ENCODE results near the gene CYBA.
A peak's percentile ranks its signal among the peaks of the same experiment; 100 is the strongest.

CYBA gene

DNA sequence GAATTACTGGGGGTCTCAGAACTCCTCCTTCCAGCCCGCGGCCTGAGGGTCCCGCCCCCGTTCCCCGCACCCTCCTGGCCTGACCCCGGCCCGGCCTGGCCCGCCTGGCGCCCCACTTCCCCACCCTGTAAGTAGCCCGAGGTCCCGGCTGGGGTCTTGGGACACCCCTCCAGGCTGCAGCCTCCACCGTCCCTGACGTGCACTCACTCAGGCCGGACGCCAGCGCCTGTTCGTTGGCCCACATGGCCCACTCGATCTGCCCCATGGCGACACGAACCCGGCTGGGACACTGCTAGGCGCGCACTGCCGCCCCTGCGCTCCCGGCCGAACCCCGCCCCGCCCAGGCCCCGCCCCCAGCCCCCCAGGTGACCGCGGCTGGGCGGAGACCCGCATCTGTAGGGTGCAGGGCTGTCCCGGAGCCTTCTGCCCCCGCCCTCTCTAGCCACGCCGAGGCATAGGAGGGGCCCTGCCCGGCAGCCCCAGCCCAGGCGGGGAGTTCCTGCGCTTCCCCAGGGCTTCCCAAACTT is at the start of gene CYBA:
Gene CYBA, minus strand, starts transcription at position 305 of the 527 bp plus-strand sequence. Its CDS starts 40 bp downstream, at position 265.
- peak; percentile 92 for DNase-seq

DNA sequence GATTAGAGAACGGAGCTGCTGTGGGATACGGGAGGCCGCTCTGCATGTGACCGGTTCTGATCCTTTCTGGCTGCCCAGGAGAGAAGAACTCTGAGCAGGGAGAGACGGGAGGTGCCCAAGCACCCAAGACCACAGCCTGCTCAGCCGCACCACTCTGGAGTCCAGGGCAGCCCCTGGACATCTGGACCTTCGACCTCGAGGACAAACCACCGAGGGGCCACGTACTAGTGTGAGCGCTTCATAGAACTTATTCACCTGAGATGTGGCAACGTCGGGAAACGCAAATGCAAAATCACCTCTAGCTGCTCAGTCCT is 49.4 kb upstream of the CYBA start:
- no peak for DNase-seq

DNA sequence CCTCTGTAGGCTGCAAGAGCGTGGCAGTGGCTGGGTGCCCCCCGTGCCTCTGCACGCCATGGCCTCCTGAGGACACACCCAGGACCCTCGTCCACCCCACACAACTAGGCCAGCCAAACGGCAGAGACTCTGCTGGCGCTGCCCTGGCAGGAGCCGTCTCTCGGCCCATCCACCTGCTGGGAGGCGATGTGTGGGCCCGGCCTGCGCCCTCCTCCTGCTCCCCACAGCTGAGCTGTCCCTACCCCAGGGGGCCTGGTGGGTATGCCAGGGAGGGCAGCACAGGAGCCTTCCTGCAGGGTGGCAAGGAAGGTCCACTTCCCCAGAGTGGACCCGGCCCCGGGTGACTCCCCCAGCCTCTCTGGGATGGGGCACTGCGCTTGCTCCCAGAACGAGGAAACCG is 48.3 kb upstream of the CYBA start:
- no peak for DNase-seq

DNA sequence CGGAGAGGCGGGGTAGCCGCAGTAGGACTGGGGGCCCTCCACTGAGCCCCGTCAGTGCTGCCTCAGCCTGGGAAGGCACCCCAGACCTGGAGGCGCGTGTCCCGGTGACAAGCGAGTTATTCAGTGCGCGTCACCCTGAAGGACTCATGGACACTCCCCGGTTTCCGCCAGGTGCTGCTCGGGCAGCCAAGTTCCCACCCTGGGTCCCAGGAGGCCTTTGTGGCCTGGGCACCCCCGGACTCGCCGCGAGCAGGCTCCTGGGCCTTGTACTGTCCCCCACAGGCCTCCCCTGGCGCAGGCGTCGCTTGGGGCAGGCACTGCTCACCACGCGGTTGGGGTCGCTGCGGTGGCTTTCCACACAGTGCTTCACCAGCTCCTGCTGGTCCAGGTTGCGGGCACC is 47.8 kb upstream of the CYBA start:
- DNase-seq: no peak

DNA sequence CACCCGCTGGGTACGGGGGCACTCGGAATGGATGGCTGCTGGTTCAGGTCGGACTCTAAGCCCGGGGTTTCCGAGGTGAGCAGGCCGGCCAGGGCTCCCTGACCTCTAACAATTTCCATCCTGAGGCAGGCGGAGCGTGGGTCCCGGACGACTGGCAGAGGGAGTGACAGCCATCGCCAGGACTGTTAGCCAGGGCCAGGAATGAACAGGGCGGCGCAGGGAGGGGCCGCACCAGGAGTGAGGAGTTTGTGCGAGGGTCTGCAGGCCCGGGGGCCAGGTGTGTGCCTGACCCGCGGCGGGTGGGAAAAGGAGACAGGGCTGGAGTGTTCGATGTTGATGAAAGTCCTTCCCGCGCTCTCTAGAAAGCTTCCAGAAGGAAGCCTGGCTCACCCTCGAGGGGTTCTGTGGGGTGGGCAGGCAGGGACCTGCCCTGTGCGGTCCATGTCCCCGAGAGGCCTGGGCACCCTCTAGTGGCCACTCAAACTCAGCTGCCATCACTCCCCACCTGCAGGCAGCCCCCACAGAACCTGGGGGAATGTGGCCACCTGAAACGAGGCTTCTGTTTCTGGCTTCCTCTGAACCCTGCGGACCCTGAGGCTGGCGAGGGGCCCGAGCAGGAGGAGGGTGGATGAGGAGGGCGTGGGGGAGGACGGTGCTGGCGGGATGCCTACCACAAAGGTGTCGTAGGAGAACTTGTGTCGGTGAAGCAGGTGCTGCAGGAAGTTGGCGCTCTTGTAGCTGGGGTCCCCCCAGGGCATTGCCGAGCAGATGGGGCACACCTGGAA is 47.2 kb upstream of the CYBA start:
- DNase-seq: no peak

DNA sequence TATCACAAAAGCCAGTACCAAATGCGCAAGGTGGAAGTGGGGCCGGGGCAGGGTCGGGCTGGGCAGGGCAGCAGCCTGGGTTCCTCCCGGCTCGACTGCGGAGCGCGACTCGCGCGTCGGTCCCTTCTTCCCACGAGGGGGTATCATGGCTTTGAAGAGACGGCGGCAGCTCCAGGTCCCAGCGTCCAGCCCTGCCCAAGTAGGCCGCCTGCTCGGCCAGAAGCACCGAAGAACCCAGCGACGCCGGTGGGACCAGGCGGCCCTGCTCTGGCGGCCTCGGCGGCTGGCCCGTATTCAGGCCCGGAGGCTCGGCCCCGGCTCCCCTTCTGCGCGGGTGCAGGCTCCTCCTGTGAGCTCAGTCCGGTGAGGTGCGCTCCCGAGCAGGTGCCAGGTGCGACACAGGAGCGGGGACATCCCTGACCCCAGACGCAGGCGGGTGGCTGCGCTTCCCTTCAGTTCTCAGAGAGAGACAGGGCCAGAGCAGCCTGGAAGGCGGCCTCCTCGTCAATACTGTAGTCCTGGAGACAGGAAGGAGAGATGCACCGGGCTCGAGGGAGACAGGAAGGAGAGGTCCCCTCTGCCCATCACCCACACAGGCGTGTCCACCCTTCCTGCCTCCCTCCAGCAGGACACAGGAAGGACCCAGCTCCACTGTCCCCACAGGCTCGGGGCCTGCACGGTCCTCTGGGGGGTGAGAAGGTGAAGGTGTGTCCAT is 46.4 kb upstream of the CYBA start:
- no peak for DNase-seq

DNA sequence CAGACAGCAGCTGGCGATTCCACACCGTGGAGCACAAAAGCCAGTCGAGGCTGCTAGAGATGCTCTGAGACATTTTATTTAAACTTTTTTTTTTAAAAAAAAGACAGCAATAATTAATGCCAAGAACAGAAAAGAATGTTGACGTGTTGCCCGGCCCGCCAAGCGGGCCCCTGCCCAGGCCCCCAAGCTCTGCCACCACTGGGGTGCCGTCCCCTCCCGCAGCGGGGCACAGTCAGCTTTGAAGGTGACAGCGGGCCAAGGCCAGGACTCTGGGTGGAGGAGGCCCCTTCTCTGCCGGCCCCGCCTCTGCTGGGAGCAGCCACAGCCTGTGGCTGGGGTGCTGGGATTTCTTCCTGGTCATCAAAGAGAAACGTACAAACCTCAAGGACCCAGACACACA is 45.6 kb upstream of the CYBA start:
- no peak for DNase-seq

DNA sequence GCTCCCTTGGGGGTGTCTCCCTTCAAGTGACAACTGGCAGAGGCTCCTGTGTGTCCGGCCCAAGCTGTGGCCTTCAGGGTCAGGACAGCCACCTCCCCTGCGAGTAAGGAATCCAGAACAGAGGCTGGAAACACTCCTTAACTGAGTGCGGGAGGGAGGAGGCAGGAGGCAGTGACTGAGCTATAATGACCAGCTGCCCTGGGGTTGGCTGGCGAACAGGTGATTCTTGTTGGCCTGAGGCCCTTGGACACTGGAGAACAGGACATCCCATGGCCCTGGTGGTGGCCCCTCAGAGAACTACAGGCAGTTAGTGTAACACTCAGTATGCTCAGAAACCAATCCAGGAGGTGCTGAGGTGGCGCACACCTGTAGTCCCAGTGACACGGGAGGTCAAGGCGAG is 44.9 kb upstream of the CYBA start:
- no peak for DNase-seq

DNA sequence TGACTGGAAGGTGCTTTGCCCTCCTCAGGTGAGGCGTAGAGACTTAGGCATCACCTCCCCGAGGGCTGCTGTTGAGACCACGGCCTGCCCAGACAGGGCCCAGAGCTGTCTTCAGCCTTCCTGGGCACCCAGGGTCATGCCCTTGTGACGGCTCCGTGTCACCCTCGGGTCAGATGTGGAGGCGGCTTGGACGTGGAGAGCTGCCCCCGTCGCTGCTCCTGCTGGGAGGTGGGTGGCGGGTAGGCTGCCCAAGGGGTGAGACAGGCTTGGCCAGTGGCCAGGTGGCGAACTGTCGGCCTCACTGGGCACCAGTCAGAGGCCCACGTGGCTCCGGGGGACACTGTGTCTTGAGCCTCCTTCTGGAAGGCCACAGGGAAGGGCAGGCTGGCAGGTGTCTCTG is 44.4 kb upstream of the CYBA start:
- no peak for DNase-seq

DNA sequence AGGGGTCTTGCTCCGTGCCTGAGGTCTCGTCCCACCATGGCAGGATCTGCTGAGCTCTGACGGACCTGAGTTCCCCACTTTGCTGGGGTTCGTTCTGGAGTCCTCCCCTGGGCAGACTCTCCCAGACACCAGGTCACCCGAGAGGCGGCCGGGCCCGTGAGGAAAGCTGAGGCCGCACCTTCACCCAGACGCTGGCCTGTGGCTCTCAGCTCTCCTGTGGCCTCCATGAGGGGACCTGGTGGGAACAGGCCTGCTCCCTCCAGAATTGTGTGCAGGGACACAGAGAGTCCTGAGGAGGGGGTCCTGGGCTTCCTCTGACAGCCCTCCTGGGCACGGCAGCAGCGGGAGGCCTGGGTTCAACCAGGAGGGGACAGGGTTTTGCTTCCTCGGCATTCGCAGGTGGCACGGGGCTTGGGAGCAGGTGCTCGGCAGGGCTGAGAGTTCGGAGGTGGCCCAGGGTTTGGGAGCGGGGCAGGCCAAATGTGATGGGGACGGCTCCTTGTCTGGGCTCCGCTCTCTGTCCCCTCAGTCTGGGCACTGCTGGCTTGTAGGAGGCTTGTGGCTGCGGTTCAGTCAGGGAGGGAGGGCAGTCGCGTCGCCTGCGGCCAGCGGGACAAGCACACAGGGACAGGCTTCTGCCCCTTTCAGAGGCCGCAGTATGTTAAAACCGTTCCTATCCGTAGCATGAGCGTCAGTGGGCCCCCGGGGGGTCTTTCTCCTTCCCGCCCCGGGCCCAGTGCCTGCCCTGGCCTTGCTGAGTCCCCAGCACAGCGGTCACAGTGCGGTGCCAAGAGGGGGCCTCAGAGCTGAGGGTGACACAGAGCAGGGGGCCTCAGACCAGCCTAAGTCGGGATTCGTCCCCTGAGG is 43.6 kb upstream of the CYBA start:
- DNase-seq: no peak

DNA sequence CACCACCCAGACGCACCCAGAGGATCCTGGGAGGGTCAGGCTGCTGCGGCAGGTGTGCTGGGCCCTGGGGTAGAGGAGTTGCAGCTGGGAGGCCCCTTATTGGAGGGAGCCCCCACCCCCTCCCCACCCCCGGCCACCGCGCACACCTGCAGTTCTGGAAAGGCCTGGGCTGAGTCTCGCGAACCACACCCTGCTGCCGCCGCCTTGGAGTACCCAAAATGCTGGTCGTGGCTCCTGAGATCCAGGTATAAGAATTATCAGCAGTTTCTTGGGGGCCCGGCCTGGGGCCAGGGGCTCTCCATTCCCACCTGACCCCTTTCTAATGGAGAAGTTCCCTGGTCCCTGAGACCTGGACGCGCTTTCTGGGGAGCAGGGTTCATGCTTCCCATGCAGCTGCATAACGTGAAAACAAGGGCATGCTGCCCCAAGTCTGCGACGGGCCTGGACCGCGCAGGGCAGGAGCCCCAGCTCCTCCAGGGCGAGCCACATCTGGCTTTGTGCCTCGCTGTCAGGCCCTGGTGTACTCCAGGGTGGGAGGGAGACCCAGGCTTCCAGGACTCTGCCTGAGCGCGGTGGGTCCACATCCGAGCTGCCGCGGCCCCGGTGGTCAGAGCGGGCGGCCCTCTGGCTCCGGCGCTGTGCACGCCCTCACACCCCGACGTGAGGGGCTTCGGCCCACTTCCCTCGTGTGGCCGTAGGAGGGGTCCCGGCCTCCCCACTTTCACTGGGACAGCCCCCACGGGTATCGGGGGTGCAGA is 42.7 kb upstream of the CYBA start:
- DNase-seq: peak; percentile 64

DNA sequence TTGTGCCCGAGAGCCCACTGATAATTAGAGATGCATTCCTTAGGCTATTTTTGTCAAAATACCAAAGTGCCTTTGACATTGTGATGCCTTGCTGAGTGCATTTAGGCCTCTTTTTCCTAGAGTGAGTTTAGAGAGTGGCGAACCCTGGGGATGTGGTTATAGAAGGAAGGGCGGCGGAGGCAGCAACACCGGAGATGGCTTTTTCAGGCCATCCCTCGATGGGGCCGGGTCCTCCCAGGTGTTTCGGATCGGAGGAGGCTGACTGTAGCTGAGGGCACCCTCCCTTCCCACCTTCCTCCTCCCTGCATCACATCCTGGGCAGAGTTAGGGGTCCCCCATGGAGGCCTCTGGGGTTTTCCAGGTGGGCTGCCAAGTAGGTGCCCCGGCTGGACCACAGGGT is 42.0 kb upstream of the CYBA start:
- DNase-seq: peak; percentile 70

DNA sequence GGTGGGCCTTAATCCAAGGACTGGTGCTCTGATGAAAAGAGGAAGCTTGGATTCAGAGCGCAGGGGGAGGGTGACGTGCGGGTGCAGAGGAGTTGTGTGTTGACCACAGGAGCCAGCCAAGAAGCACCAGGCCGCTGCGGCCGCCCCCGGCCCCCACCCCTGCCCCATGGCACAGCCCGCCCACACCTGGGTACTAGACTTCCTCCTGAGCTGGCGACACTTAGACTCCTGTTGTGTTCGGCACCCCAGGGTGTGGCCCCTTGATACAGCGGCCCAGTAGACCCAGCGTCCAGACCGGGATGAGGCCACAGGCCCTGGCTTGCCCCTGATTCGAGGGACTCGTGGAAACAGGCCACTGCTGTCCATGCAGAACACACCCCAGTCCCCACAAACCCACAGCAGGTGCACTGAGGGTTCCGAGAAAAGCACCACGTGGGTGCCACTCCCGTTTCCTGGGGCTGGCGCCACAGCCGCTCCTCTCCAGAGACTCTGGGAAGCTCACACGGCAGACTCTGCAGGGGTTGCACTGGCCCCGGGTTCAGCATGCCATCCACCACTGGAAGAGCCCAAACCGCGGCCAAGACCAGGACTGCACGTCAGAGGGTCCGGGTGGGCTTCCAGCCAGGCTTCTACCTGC is 41.2 kb upstream of the CYBA start:
- peak; percentile 77 for DNase-seq

DNA sequence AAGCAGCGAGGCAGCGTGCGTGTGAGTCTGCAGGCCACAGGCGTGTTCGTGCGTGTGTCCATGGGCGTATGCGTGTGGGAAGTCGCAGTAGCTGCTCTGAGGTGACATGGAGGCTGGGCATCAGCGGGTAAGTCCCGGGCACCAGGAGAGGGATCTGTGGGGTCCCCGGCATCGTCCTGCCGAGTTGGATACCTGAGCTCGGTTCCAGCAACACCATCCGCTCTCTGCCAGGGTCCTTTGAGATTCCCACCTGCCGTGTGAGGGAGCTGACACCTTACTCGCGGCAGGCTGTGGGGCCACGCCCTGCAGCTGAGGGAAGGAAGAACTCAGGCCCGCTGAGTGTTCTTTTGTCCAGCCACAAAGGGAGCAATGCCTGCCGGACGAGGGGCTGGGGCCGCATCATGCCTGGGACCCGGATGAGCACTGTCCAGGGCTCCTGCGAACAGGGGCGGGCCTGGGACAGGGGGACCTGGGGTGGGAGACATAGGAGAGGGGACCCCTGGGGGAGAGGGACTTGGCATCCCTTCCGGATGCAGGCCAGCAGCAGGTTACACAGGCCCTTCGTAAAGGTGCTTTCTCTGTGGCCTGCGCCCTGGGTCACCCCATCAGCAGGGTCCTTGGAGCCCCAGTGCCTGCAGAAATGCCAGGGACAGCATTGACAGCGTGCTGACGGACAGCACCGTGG is 40.4 kb upstream of the CYBA start:
- DNase-seq: peak; percentile 60

DNA sequence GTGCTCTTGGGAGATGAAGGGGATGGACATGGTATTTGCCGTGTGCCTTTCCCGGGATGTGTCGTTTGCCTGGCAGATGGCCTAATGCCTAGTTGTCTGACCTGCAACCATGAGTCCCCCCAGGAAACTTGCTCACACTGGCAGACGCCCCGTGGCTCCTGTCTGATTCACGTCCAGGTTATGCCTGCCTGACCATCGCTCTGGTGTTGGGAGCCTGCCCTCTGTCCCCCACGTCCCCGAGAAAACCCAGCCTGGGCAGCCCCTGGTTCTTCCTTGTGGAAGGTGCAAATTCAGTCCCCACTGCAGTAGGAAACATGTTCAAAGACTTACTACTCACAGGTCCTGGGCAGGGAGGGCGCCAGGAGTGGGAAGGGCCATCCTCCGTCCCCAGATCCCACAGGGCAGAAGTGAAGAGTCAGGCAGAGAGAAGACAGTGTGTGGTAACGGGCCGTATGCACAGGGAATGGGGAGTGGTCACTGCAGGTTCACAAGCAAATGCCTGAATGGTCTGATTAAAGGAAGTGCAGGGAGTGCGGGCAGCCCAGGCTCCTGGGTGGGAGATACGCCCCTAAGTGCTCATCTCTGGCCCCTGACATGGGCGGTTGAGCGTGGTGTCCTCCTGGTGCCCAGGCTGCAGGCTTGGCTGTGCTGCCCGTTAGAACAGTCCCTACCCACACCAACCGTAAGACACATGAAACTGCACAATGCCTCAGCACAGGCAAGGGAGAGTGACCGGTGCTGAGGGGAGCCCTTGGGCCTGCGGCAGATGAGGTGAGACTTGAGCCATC is 39.7 kb upstream of the CYBA start:
- DNase-seq: no peak

DNA sequence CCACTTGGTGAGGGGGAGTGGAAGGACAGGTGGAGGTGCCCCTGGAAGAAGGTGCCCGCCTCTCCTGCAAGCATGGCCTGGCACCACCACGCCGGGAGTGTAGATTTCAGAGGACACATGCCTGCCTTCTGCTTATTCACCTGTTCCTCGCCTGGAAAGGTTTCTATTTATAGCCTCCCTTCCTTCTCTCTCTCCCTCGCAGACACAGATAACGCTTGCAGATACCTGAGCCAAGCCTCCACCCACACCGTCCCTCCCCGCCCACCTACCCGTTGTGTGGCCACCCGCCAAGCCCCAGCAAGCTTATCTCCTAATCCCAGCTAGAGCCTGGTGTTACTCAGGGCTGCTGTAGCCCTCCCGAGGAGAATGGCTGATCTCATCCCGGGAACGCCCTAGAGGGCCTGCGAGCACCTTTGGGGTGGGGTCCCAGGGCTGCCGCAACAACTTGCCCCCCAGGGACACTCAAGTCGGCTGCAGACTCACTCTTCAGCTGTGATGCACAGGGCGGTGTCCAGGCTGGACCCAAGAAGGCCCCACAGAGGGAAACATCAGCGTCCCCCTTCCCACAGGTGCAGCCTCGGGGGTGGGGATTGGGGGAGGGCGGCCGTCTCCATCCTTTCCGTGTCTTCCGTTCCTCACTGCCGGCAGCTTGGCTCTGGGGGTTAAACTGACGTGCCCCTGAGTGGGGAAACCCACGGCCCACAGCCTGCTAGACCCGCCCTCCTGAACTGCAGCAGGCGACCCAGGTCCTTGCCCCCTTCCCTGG is 37.3 kb upstream of the CYBA start:
- peak; percentile 62 for DNase-seq

DNA sequence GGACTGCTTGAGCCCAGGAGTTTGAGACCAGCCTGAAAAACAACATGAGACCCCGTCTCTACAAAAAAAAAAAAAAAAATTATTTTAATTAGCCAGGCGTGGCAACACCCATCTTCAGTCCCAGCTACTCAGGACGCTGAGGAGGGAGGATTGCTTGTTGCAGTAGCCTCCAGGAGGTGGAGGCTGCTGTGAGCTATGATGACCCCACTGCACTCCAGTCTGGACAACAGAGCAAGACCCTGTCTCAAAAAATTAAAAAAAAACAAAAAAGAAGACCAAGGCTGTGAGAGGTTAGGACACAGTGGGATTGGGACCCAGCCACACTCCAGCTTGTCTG is 36.8 kb upstream of the CYBA start:
- no peak for DNase-seq

DNA sequence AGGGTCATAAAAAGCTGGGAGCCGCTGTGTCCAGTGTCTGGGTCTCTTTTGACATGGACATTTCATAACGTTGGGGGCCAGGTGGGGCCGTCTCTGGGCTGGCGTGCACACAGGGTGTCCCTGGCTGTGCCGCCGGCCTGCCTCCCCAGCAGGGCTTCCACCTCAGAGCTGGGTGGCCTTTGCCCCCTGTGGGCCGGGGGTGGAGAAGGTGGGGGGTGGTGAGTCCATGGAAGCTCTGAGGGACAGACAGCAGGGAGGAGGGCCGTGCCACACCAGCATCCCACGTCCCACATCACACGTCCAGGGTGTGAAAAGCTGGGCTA is 36.4 kb upstream of the CYBA start:
- DNase-seq: no peak

DNA sequence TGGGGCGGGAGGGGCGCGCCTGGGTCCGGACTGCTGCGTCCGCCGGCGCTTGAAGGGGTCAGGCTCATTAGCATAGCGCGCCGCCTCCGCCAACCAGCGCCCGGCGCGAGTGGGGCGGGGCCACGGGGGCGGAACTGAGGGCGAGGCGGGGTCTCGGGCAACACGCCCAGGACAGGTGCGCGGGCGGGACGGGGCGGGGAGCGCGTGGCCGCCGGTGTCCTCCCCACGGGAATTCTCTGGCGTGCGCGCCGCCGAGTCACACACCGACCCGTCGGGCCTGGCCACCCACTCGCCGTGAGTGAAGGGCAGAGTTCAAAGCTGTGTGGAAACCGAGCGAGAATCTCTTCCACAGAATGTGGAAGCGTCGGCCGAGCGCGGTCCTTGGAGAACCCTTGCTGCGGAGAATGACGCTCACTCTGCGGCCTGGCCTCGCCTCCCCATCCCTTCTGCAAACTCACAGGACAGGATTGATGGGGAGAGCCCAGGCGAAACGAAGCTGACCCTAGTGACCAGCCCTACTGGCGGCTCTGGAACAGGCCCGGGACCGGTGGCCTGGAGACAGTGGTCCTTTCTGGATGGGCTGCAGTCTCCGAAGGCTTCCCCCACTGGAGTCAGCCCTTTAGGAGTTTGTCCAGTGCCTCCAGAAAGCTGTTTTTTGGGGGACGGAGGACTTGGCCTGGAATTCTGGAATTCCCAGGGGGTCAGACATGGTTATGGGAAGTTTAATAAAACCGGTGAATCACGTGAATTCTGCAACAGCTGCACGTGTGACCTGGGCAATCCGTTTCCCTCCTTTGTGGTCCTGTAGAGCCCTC is 35.8 kb upstream of the CYBA start, which contains the start of gene SNAI3:
Gene SNAI3, minus strand, starts transcription at position 69 of the 815 bp plus-strand sequence. CDS start 101 bp downstream, outside the sequence.
- peak; percentile 96 for DNase-seq

Data from activated effector memory CD4-positive, alpha-beta T cell treated with anti-CD3 and anti-CD28 coated beads, Interleukin-2, amount 50 U/mL, for 16 hours (primary cell).